GM04503 (cell line): Measurements from ENCODE around the gene BCL2L11.

ENCODE experiments used
- DNase-seq: peaks from one replicate; pipeline ENCODE4 v3.0.0-alpha.2; 2012; ENCODE audit warnings: low read depth

BCL2L11 gene

DNA sequence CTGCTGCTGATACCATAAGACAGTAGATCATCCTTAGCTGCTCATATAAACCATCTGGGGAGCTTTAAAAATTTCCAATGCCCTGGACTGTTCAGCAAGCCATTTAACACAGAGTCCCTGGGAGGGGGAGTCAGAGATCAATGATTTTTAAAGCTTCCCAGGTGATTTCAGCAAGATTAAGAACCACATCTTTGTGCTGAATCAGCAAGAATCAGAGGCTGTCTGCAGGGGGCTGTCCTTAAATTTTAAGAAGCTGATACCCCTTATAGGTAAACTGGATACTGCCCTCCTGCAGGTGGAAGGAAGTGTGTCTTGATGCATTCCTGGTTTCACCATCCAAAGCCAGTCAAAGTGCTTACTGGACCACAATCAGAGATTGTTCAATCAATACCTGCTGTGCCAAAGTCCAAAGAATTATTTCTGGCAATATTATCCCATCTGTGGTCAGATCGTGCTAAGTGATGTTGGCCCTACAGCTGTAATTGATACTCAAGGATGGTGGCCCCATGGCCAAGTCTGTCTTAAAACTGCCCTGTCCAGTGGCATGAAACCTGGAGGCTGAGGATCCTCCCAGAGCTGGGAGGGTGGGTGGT lies 72.2 kb downstream of the BCL2L11 start:
- DNase-seq: no peak

DNA sequence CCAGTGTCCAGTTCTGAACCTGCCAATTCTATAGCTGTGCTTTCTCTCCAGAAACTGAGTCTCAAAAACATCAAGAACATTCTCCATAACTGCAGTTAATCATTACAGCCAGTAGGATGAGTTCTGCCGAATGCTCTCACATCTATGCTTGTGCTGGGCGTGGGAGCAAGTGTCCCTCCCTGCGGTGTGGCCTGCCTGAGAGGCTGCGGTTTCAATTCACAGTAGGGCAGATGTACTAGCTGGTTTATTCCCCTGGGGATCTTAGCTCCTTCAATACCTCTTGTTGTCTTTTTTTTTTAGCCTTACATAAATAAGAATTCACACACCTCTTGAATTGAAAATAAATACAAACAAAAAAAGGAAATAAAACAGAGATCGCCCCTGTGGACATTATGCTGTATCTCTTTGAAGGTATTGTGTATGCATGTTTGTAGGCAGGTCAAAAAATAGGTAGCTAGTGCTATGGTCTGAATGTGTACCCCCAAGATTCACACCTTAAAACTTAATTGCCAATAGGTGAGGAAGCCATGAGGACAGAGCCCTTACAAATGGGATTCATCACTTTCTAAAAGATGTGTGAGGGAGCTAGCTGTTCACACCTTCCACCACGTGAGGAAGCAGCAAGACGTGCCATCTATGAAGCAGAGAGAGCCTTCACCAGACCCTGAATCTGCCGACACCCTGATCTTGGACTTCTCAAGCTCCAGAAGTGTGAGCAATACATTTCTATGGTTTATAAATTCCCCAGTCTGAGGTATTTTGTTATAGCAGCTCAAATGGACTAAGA lies 74.3 kb downstream of the BCL2L11 start:
- no peak for DNase-seq

DNA sequence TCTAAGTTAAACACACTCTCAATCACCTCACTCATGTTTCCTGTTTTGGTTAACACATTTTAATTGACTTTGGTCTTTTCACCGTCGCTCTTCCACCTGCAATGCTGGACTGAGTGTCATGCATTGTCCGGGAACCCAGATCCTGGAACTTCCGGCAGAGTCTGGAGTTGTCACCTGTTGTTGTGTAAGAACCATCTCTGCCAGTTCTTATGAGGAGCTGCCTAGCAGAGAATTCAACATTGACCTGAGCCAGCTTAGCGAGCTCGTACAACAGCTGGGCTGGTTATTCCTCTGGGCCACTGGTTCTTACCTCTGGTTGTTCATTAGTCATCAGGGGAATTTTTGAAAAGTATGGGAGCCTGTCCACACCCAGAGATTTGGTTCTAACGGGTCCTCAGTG lies 75.7 kb downstream of the BCL2L11 start:
- DNase-seq: no peak

DNA sequence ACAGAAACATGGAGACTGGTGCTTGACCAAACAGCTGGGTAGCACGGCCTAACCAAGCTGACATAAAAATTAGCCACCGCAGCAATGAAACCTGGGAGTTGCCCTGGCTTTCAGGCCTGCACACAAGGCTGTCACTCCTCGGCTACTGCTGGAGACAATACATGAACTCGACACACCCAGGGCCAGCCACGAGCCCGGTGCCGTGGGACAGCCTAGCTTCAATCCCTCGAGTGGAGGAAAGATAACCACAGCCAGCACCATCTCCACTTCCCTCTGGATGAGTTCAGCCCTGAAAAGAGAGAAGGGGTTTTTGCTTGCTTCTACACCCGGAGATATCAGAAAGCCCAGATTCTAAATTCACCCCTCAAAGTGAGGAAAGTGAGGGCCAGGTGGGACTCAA lies 78.0 kb downstream of the BCL2L11 start:
- DNase-seq: no peak

DNA sequence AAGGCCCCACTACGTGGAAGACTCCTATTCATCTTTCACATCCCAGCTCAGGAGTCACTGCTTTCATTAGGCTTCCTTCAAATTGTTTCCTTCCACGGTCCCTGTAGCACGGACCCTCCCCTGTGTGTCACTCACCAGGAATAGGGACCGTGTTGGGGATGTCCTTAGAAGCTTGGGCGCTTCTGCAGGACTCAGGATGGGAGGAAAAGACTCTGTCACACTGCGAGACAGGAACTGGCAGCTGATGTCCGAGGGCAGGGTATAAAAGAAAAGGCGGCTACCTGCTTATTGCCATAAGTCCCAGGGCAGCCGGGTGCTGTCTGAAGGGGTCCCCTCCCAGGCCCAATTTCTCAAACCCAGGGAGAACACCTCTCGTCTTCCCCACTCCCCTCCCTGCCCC lies 79.1 kb downstream of the BCL2L11 start:
- DNase-seq: no peak

DNA sequence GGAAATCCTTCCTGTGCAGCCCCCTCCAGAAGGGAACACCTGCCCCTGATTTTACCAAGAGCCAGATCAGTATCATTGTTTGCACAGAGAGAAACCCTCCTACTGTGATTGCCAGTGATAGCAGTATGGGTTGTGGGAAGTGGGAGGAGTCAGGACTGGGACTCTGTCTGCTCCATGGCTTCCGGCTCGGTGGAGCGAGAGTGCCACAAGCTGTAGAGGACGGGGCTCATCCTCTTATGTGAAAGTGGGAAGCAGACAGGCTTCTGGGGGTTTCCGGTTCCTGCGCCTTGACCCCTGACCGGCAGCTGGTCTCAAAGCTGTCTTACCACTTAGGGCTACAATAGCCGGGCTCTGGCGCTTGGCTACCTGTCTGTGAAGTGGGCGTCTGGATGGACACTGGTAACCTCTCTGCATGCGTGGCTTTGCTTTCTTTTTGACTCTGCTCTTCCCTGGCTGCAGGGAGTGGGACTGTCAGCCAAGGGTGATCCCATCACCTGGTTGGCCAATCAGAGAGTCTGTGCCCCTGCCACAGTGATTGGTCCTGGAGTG lies 79.7 kb downstream of the BCL2L11 start:
- no peak for DNase-seq

DNA sequence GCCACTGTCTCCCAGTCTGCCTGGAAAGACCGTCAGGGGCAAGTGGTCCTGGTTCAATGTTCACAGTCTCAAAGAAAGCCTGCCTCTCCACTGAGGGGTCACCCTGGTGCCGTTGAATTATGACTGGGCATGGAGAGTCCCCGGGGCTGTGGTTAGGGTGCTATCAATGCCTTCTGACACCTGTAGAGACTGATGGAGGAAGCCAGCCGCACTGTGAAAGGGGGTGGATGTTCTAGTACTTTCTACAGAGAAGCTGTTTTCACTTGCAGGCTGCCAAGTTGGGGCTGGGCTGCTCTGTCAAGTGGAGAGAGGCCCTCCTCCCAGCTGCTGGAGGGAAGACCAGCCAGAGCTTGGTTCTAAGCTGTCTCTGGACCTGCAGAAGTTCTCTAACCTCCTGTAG lies 80.5 kb downstream of the BCL2L11 start:
- DNase-seq: no peak

DNA sequence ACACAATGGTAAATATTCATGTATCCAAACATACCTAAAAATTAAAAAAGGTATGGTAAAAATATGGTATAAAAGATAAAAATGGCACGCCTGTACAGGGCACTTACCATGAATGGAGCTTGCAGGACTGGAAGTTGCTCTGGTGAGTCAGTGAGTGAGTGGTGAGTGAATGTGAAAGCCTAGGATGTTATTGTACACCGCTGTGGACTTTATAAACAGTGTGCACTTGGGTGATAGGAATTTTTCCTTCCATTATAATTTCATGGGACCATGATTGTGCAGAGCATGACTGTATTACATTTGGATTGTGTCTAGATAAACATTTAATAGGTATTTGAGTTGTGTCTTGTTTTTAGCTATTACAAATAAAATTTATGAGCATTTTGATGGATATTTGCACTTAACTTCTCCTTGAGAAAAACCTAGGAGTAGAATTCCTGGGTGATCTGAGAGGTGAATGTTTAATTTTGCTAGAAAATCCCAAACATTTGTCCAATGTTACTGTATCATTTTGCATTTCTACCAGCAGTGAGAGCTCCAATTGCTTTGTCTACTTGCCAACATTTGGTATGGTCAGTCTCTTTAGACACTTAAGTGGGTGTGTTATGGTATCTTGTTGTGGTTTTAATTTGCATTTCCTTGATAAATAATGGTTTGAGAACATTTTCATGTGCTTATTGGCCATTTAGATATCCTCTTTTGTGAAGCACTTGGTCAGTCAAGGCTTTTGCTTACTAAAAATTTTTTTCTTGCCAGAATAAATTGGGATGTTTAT lies 81.7 kb downstream of the BCL2L11 start:
- no peak for DNase-seq

DNA sequence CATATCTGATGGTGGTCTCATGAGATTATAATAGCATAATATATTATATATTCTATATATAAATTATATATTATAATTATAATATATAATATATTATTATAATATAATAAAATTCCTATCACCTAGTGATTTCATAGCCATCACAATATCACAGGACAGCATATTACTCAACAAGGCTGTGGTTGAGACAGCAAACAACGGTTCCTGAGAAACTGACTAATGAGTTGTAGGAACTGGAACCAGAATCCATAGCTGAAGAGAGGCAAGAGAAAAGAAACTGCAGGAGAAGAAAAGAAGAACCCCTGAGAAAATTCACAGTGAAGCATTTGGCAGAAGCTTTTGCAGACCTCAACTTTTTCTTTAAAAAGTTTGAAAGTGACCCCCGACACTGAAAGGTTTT lies 84.0 kb downstream of the BCL2L11 start:
- DNase-seq: no peak

DNA sequence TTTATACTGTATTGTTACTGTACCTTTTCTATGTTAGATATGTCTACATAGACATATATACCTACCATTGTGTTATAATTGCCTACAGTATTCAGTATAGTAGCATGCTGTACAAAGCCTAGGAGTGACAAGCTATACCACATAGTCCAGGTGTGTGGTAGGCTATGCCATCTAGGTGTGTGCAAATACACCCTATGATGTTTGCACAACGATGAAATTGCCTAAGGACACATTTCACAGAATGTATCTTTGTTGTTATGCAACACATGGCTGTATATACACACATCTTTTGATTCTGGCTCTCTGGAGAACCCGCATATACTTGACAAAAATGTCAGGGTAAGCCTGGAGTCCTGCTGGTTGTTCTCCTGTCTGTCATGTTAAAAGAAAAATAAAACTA lies 85.1 kb downstream of the BCL2L11 start:
- DNase-seq: no peak

DNA sequence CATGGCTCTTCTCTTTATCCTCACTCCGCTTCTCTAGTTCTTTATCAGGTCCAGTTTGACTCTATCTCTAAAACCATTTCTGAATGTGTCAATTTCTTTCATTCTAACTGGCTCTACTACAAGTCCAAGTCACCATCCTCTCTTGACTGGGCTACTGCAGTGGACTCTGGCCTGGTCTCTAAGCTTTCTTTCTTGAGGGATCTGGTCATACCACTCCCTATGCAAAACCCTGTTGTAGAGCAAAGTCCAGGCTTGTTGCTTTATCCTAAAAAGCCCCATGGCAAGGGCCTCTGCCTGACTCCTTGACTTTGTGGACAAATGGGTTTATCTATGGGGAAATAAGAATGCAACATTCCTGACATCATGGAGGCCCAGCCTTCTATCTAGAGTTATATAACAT lies 87.1 kb downstream of the BCL2L11 start:
- no peak for DNase-seq

DNA sequence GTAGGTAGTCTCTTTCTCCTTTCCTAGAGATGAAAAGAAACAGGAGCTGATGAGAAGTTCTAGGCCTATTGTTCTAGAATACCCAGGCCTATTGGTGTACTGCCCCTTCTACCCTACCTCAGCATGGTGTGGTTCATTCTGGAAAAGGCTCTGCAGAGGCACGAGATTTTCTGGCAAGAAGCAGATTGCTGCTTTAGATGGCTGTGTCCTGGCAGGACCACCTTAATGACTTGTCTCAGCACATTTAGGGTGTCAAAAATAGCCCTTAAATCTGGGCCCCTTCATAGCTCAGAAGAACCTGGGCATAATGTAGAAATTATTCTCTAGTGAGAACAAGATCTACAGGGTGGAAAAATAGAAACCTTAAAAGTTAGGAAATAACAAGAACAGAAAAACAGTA lies 87.9 kb downstream of the BCL2L11 start:
- no peak for DNase-seq

DNA sequence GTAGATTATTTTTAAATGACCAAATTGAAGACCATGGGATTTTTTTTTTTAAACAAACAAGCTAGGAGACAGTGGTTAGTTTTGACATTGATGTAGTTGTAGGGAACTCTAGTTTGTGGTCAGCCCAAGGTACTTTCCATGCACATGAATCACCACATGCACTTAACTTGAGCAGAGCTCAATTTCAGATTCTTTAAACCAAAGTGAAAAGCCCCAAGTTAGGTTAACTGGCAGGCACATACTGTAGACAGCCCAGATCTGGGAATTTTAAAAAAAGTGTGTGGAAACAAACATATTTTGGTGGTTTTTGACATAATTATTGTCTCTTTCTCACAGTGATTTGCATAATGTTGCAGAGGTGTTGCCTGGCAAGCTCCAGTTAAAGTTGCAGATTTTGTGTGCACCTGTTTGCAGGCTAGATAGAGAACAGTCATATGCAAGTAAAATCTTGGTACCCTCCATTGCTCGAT lies 88.4 kb downstream of the BCL2L11 start:
- DNase-seq: peak; percentile 8

DNA sequence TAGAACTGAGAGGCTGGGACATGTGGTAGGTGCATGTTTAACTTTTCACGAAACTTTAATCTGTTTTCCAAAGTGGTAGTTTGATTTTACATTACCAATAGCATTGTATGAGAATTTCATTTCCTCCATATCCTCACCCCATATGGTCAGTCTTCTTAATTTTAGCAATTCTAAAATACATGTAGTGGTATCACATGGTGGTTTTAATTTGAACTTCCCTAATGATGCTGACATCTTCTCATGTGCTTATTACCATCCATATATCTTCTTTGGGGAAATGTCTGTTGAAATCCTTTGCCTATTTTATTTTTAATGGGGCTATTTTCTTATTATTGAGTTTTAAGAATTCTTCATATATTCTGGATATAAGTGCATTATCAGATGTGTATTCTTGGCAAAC lies 89.3 kb downstream of the BCL2L11 start:
- no peak for DNase-seq

DNA sequence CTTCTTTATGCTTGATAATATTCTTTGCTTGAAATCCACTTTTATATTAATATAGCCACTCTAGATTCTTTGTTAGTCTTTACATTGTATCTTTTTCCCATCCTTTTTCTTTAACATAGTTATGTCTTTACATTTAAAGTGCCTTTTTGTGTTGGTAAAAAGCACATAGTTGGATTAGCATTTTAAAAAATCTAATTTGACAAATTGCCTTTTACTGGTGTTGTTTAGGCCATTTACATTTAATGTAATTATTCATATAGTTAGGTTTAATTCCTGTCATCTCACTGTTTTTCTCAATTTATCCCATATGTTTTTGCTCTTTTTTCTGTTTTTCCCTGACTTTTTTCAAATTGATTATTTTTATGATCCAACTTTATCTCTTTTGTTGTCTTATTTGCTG lies 93.2 kb downstream of the BCL2L11 start:
- no peak for DNase-seq

DNA sequence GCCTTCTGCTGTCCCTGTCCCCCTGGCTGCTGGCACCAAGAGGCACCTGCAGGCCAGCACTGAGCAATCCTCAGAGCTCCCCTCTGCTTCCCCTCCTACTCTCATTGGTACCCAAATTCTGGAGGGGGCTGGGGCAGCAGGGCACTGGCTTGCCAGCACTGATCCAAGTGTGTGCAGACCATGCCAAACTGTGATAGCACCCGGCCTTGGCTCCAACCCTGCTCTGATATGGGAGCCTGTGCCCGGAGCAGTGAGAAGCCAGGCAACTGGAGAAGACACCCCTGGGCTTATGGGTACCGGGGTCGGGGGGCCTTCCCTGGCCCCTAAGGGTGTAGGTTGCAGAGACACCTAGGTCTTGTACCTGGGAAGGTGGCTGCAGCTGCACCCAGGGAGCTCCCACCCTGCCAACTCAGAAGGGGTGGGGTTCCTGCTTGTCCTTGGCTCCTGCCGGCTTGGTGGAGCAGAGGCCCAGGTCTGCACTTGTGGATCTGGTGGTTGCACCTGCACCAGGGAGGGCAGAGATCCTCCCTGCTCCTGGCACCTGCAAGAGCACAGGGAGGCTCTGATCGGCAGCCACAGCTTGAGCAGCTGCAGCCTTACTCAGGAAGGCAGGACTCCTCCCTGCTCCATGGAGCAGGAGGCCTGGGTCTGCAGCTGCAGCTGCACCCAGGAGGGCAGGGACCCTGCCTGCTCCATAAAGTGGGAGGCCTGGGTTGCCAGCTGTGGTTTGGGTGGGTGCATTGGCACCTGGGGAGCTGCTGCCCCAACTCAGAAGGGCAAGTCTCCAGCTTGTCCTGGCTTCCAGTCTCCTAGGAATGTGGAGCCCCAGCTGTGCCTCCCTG lies 96.3 kb downstream of the BCL2L11 start:
- DNase-seq: no peak
